Suprapubic skin (tissue), 3 donors: ENCODE data around the gene CAPN10.

Experiments used
- POLR2A ChIP-seq, 2 donors: fragments of 450-650 bp; IDR thresholded peaks; one replicate each; pipeline ENCODE4 v1.6.1; 2017; ENCODE audit warnings: antibody characterized with exemption in 2 of 2, mild to moderate bottlenecking in 2 of 2, moderate library complexity in 2 of 2
- TF ChIP-seq, protein P1 (sequence below), 2 donors: fragments of 200-600 bp in 1 of 2; fragments of 450-650 bp in 1 of 2; sonication (generic) in 1 of 2; IDR thresholded peaks; one replicate each; pipeline ENCODE4 v1.5.1; 2016 to 2019; ENCODE audit warnings: antibody characterized with exemption in 2 of 2, mild to moderate bottlenecking in 1 of 2, moderate library complexity in 1 of 2

DNA sequence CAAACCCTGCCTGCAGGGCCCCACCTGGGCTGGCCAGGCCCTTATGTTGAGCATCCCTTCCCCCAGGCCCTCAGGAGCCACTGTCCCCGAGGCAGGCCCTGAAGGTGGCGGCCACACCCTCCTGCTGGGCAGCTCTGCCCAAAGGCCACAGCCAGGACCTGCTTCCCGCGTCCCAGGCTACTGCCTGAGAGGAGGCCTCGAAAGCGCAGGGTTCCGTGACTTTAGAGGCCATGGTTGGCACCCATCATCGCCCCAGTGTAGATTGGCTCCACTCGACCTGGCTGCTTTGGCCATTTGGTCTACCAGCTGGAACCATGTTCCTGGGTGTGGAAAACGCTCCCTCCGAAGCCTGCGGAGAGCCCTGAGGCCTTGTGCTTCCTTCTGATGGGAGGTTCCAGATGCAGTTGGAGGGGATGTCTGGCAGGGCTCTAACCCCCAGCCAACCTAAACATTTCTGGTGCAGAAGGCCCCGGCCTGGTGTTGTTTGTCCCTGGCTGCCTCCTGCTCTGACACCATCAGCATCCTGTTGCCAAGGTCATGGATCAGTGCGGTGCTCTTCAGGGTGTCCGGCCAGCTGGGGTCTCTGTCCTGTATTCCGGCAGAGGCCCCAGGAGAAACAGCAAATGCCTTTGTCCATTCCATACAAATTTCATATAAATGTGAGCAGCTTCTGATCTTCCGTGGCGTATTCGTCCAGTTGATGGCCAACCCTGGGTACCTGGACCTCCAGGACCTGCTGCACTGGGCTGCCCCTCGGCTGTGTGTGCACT lies 14.7 kb downstream of the CAPN10 start:
- TF ChIP-seq, protein P1, sequence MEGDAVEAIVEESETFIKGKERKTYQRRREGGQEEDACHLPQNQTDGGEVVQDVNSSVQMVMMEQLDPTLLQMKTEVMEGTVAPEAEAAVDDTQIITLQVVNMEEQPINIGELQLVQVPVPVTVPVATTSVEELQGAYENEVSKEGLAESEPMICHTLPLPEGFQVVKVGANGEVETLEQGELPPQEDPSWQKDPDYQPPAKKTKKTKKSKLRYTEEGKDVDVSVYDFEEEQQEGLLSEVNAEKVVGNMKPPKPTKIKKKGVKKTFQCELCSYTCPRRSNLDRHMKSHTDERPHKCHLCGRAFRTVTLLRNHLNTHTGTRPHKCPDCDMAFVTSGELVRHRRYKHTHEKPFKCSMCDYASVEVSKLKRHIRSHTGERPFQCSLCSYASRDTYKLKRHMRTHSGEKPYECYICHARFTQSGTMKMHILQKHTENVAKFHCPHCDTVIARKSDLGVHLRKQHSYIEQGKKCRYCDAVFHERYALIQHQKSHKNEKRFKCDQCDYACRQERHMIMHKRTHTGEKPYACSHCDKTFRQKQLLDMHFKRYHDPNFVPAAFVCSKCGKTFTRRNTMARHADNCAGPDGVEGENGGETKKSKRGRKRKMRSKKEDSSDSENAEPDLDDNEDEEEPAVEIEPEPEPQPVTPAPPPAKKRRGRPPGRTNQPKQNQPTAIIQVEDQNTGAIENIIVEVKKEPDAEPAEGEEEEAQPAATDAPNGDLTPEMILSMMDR (IDR thresholded peaks at IDR 0.05) = no peak
- TF ChIP-seq POLR2A (IDR thresholded peaks at IDR 0.05) = no peak
